CD4-positive, alpha-beta T cell treated with Interferon alpha-2 for 1 hour (primary cell): ENCODE measurements around the gene C17orf100.

Experiments used
- DNase-seq, 2 donors: peaks; one replicate each; pipeline ENCODE4 v3.0.0-alpha.2; 2020 to 2022

C17orf100 gene

DNA sequence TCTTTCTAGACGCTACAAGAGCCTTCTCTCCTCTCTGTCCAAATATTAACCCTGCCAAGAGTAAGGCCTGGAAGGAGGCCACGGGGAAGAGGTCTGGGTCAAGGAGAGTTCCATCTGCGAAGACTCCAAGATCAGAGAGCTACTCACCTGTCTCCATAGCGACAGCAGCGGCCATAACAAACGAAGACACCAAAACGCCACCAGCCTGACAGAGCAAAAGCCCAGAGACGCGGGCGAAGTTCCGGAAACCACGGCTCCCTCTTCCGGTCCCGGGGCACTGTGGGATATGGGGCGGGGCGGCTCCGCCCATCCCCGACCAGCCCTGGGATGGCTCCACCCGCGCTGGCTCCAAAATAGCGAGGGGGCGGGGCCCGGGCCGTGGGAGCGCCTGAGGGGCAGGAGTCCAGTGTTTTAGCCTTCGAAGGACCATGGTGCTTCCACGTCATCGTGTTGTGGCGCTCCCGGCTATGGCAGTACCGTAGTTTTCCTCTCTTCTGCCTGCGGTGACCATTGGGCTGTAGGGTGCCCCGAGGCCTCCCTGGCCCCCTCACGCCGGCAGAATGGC is at the start of gene C17orf100, which contains the start of gene MED31:
C17orf100 (plus strand) TSS at position 409 of the 565 bp plus-strand sequence; CDS start at position 561, 152 bp downstream.
MED31 (minus strand) TSS at position 252 of the 565 bp plus-strand sequence; CDS start at position 175, 77 bp downstream.
- peak; percentile 96 to 97 for DNase-seq

DNA sequence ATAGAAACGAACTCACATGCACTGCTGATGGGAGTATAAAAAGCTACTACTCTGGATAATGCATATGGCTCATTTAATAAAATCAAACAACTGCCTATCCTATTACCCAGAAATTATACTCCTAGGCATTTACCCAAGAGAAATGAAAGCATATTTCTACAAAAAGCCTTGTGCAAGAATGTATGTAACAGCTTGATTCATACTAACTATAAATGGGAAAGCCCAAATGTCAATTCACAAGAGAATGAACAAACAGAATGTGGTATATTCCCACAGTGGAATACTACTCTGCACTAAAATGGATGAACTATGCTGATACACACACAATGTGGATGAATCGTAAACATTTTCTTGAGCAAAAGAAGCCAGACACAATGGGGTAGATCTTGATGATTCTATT is 49.4 kb upstream of the C17orf100 start:
- no peak for DNase-seq

- no peak for DNase-seq
These were observed 47.7 kb upstream of the C17orf100 start for GRCh38 chr17:6603744-6604325.

- DNase-seq: no peak
These were observed 46.4 kb upstream of the C17orf100 start for GRCh38 chr17:6605142-6605541.

DNA sequence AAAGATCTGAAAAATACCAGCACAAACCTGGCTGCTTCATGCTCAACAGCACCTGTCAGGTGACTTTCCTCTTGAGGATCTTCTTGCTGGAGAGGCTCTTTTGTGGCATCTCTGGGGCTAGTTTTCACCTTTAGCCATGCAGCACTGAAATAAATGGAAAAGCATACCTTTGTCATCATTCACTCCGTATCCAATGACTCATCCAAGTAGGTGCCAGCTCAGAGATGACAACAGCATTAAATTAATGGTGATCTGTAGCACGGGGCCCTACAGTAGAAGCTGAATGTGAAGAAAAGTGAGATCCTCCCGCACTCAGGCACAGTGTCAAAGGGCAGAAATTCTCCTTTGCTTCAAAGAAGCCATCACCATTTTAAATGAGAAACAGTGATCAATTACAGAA is 43.2 kb upstream of the C17orf100 start:
- DNase-seq: no peak

DNA sequence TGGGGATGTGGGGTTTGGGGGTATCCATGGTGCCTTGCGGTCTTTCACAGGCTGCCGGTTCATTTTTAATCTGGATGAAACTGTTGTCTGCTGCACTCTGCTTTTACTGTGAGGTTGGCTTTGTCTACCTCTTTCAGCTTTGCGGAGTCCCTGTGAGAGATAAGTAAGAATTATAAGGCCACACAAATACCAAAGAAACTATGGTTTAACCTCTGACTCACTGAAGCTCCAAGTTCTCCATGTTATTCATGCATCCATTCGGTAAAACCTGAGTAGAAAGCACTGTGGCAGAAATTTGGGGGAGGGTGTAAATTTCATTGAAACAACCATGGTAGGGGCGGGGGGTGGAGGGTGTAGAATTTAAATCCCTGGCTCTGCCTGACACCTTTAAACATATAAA is 41.6 kb upstream of the C17orf100 start:
- DNase-seq: no peak

DNA sequence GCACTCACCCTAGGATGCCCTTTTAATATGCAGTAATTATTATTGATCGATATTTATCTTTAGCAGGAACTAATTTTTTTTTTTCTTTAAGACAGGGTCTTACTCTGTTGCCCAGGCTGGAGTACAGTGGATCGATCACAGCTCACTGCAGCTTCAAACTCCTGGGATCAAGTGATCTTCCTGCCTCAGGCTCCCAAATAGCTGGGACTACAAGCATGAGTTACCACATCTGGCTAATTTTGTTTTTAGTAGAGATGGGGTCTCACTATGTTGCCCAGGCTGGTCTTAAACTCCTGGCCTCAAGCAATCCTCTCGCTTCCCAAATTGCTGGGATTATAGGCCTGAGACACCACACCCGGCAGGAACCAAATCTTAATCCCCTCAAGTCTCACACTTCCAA is 40.3 kb upstream of the C17orf100 start:
- no peak for DNase-seq

DNA sequence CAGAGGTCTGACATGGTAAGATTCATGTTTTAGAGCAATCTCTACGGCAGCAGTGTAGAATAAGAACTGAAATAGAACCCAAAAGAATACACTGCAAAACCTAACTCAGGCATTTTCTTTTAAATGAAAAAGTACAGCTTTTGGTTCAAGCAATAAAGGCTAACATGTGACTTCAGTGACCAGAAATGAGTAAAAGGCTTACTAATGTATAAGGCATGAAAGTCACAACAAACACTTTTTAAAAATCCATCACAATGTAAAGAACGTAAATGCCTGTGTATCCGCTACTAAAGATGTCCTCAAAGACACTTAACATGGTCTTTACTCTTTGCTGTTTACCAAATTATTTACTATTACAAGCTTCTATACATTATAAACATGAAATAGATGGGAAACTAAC is 27.6 kb upstream of the C17orf100 start:
- DNase-seq: no peak

GRCh38 chr17:6626616-6627015 is 24.9 kb upstream of the C17orf100 start:
- no peak for DNase-seq

- no peak for DNase-seq
These were observed 24.5 kb upstream of the C17orf100 start for GRCh38 chr17:6627019-6627418.

DNA sequence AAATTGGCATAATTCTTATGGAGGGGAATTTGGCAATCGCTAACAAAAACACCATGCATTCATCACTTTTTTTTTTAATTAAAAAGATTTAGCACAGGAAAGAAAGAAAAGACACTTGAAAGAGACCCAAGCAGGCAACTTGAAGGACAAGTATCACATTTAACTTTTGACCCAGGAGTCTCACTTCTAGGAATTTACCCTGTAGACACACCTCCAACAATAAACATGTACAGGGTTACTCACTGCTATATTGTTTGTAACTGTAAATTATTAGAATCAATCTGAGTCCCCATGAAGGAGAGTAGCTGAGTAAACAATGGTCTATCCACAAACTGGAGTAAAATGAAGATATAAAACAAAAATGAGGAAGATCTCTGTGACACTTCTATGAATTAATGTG is 21.2 kb upstream of the C17orf100 start:
- no peak for DNase-seq

DNA sequence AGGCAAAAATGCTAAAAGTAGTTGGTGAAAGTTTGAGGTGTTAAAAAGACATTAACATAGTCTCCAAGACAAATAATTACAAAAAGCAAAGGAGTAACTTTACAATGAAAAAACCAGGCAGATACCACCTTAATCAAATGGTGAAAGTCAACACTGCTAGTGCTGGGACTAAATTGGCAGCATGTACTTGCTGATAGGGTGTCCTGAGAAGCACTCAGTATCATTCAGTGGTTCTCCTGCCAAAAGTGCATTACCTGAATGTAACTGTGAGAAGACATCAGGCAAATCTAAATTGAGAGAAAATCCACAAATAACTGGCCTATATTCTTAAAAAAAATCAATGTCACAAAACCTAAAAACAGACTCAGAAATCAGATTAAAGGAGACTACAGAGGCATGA is 19.0 kb upstream of the C17orf100 start:
- no peak for DNase-seq

DNA sequence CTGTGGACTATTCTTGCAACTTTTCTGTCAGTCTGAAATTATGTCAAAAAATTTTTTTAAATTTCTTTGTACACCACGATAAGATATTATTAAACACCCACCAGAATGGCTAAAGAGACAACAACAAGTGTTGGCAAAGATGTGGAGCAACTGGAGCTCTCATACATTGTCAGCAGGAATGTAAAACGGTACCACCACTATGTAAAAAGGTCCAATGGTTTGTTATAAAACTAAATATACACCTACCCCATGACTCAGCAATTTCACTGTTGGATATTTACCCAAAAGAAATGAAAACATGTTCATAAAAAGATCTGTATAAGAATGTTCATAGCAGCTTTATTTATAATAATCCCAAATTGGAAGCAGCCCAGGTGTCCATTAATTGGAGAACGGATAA is 18.3 kb upstream of the C17orf100 start:
- no peak for DNase-seq

- DNase-seq: no peak
These were observed 15.5 kb upstream of the C17orf100 start for GRCh38 chr17:6636105-6636504.

GRCh38 chr17:6636616-6637457 is 14.7 kb upstream of the C17orf100 start:
- DNase-seq: no peak

DNA sequence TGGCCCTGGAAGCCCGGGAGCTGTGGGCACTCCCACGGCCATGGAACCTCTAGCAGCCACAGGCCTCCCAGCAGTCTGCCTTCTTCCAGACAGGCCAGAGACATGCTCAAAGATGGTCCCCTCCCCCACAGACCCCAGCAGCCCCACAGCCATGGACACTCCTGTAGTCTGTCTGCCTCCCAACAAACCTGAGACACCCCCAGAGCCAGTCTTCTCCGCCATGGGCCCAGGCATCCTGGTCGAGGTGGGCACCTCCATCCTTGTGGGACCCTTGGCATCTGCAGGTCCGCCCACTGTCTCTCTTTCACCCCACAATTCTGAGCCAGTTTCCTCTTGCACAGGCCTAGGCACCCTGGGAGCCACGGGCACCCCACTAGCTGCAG is 14.1 kb upstream of the C17orf100 start:
- DNase-seq: no peak

DNA sequence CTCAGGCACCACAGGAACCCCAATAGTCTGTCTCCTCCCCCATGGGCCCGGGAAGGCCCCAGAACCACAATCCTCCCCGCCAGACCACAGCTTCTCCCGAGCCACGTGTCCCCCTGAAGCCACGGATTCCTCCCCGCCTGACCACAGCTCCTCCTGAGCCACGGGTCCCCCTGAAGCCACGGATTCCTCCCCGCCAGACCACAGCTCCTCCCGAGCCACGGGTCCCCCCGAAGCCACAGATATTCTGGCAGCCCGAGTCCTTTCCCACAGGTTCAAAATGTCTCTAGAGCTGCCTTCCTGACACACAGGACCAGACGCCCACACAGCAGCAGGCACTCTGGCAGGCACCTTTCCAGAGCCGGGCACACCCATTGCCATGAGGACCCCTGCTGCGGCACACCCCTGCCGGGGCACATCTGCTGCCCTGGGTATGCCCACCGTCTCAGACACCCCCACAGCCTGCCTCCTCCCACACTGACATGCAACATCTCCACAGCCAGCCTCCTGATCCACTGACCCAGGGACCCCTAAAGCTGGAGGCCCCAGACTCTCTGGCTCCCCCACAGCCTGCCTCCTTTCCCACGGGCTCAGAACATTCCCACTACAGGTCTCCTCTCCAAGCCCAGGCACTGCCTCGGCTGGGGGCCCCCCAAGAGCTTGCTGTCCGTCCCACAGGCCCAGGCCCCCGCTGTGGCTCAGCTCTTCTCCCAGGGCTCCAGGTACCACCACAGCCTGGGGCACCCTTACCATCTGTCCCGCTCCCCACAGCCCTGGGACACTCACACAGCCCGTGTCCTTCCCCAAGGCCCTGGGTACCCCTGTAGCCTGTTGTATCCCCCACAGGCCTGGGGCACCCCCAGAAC is 13.3 kb upstream of the C17orf100 start:
- no peak for DNase-seq

DNA sequence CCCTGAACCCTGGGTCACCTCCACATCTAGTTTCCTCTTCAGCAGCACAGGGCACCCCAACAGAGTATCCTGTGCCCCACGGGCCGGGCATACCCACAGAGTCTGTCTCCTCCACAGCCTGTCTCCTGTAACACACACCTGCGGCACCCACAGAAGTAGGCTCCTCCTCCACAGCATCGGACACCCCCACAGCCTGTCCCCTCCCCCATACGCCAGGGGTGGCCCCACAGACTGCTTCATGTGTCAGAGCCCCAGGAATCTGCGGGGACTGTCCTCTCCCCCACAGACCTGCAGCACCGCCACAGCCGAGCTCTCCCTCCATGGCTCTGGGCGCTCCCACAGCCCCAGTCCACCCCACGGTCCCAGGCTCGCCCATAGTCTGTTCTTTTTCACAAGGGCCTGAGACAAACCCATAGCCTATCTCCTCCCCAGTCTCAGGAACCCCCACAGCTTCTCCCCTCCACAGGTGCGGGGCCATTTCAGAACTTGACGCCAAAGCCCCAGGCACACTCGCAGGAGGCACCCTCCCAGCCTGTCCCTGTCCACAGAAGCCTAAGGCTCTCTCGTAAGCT is 12.5 kb upstream of the C17orf100 start:
- DNase-seq: no peak

GRCh38 chr17:6639586-6640535 is 11.7 kb upstream of the C17orf100 start:
- DNase-seq: no peak

GRCh38 chr17:6640536-6641246 is 10.9 kb upstream of the C17orf100 start, which contains the start of the genes KIAA0753 and TXNDC17:
Gene KIAA0753 (minus strand): TSS chr17:6640711. CDS start chr17:6635103, 5,608 bp downstream.
Gene TXNDC17 (plus strand): TSS chr17:6641060. CDS start chr17:6641083, 23 bp downstream.
- DNase-seq: peak; percentile 88 to 91
